RWPE2 (cell line): ENCODE results near the gene ENOX1.

Experiments
- ATAC-seq: fragments of 200-7000 bp; cut with Tn5 transposase; 3 replicates; pipeline ENCODE4 v1.9.1; 2021; ENCODE audit warnings: low read depth
- DNase-seq: peaks from one replicate; pipeline ENCODE4 v3.0.0-alpha.2; 2020; ENCODE audit warnings: low spot score
- H3K27ac ChIP-seq: fragments of 450-650 bp; 2 replicates; pipeline ENCODE4 v1.5.1; 2017; ENCODE audit warnings: mild to moderate bottlenecking; ENCODE audit not compliant: poor library complexity, severe bottlenecking
- H3K27me3 ChIP-seq: fragments of 250-450 bp; sonication (Bioruptor Pico); 2 replicates; pipeline ENCODE4 v1.5.1; 2021; ENCODE audit warnings: mild to moderate bottlenecking, moderate library complexity; ENCODE audit not compliant: insufficient read depth, poor library complexity, severe bottlenecking
- H3K36me3 ChIP-seq: fragments of 250-450 bp; sonication (Bioruptor Pico); 2 replicates; pipeline ENCODE4 v1.5.1; 2020; ENCODE audit warnings: low read depth, mild to moderate bottlenecking, moderate library complexity
- H3K4me1 ChIP-seq: fragments of 250-450 bp; sonication (Bioruptor Pico); 2 replicates; pipeline ENCODE4 v1.5.1; 2021; ENCODE audit warnings: mild to moderate bottlenecking, moderate library complexity; ENCODE audit not compliant: insufficient read depth, poor library complexity, severe bottlenecking
- H3K4me3 ChIP-seq: fragments of 250-450 bp; sonication (Bioruptor Pico); 2 replicates; pipeline ENCODE4 v1.5.1; 2021; ENCODE audit warnings: mild to moderate bottlenecking, moderate library complexity; ENCODE audit not compliant: severe bottlenecking
- H3K9me3 ChIP-seq: fragments of 250-450 bp; sonication (Bioruptor Pico); 2 replicates; pipeline ENCODE4 v1.5.1; 2021; ENCODE audit warnings: mild to moderate bottlenecking, moderate library complexity; ENCODE audit not compliant: severe bottlenecking
- CTCF ChIP-seq: fragments of 450-650 bp; IDR thresholded peaks from one replicate; pipeline ENCODE4 v1.5.1; 2017; ENCODE audit warnings: mild to moderate bottlenecking, moderate library complexity; ENCODE audit not compliant: poor library complexity, severe bottlenecking

Gene ENOX1

GRCh38 chr13:43227721-43228120, 559.1 kb downstream of the ENOX1 start:
- no peaks in the 10 kb centered on the region for H3K9me3 ChIP-seq
- no peaks in the 10 kb centered on the region for H3K27me3 ChIP-seq
- no peak for DNase-seq
- H3K4me3 ChIP-seq, result no peak overlapping the region
- no peaks in the 10 kb centered on the region for H3K36me3 ChIP-seq
- TF ChIP-seq CTCF, result no peak
- ATAC-seq, result no peak
- H3K4me1 ChIP-seq, result peaks cover 4% of the 10 kb centered on the region
- H3K27ac ChIP-seq, result no peak overlapping the region

GRCh38 chr13:43223216-43223615, 563.6 kb downstream of the ENOX1 start:
- H3K4me3 ChIP-seq, result no peak overlapping the region
- H3K36me3 ChIP-seq, result no peaks in the 10 kb centered on the region
- no peak overlapping the region for H3K27ac ChIP-seq
- DNase-seq, result no peak
- H3K4me1 ChIP-seq, result no peaks in the 10 kb centered on the region
- no peaks in the 10 kb centered on the region for H3K27me3 ChIP-seq
- TF ChIP-seq CTCF, result no peak
- no peak for ATAC-seq
- no peaks in the 10 kb centered on the region for H3K9me3 ChIP-seq

GRCh38 chr13:43222086-43222485, 564.7 kb downstream of the ENOX1 start:
- H3K9me3 ChIP-seq, result no peaks in the 10 kb centered on the region
- DNase-seq, result no peak
- no peaks in the 10 kb centered on the region for H3K27me3 ChIP-seq
- TF ChIP-seq CTCF, result no peak
- ATAC-seq, result no peak
- no peaks in the 10 kb centered on the region for H3K36me3 ChIP-seq
- H3K27ac ChIP-seq, result no peak overlapping the region
- H3K4me3 ChIP-seq, result no peak overlapping the region
- H3K4me1 ChIP-seq, result no peaks in the 10 kb centered on the region

- Histone ChIP-seq H3K27ac (no peak overlapping the region), H3K36me3 (no peaks in the 10 kb centered on the region), H3K9me3 (no peaks in the 10 kb centered on the region), H3K4me3 (no peak overlapping the region), H3K27me3 (no peaks in the 10 kb centered on the region), H3K4me1 (no peaks in the 10 kb centered on the region)
- ATAC-seq (no peak), DNase-seq (no peak)
- no peak for TF ChIP-seq CTCF
Observed at GRCh38 chr13:43221611-43222010, 565.2 kb downstream of the ENOX1 start.

- Histone ChIP-seq H3K27ac (no peak overlapping the region), H3K27me3 (no peaks in the 10 kb centered on the region), H3K4me3 (no peak overlapping the region), H3K36me3 (no peaks in the 10 kb centered on the region), H3K9me3 (no peaks in the 10 kb centered on the region), H3K4me1 (no peaks in the 10 kb centered on the region)
- TF ChIP-seq CTCF, result no peak
- DNase-seq (no peak), ATAC-seq (no peak)
Observed at GRCh38 chr13:43220873-43221595, 565.7 kb downstream of the ENOX1 start.
